ENCODE measurements around the gene ARSB. TPM values are rescaled to one million over a fixed set of nuclear protein-coding genes. Genes with fewer than 3 reads are reported as not detected.

Gene ARSB
- total and polyA plus RNA-seq, 2 experiments from 2014 or later, result 16.0 to 25.5 TPM

DNA sequence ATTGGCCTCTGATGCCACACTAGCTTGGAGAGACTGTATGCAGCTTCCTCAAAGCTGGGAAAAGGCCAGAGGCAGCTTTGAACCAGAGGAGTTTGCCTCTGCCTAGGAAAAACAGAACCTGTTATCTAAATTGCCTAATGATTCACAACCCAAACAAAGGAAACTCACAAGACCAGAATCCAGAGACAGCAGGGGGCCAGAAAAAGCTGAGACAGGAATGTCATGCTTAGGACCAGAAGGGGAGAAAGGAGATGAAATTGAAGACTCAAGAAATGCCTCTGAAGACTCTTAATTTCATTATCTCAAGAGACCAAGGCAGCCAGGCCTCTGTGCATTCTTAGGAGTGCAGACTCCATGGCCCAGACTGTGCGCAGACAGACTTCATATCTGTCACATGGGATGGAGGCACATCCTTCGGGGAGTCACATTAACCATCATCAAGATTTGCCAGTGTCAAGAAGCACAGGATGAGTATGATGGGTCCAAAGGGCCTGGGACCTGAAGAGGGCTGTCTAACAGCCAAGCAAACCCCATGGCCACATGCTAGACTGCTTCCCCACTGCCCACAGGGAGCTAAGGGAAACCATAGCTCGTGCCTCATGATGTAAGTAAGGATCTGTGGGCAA is 57.3 kb downstream of the ARSB start:
- TF ChIP-seq, protein P1, sequence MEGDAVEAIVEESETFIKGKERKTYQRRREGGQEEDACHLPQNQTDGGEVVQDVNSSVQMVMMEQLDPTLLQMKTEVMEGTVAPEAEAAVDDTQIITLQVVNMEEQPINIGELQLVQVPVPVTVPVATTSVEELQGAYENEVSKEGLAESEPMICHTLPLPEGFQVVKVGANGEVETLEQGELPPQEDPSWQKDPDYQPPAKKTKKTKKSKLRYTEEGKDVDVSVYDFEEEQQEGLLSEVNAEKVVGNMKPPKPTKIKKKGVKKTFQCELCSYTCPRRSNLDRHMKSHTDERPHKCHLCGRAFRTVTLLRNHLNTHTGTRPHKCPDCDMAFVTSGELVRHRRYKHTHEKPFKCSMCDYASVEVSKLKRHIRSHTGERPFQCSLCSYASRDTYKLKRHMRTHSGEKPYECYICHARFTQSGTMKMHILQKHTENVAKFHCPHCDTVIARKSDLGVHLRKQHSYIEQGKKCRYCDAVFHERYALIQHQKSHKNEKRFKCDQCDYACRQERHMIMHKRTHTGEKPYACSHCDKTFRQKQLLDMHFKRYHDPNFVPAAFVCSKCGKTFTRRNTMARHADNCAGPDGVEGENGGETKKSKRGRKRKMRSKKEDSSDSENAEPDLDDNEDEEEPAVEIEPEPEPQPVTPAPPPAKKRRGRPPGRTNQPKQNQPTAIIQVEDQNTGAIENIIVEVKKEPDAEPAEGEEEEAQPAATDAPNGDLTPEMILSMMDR (IDR thresholded peaks at IDR 0.05; ENCODE audit: low read depth, low read length), result no peak
- no peaks in the 10 kb centered on the region for H3K9me3 ChIP-seq (ENCODE audit: low read depth)
- no peaks in the 10 kb centered on the region for H3K36me3 ChIP-seq
- DNase-seq (ENCODE audit: low read depth in 1 of 2, low spot score in 1 of 2), result peak in 1 of 2 donors; percentile 84
- no peaks in the 10 kb centered on the region for H3K27me3 ChIP-seq
- peak overlapping the region; percentile 60 for H3K27ac ChIP-seq
- peaks cover 6% of the 10 kb centered on the region for H3K4me1 ChIP-seq (ENCODE audit: low read depth)
- H3K4me3 ChIP-seq, result no peak overlapping the region

- H3K4me3 ChIP-seq, result no peak overlapping the region
- DNase-seq (ENCODE audit: low read depth in 1 of 2, low spot score in 1 of 2), result peak in 1 of 2 donors; percentile 20
- no peaks in the 10 kb centered on the region for H3K9me3 ChIP-seq (ENCODE audit: low read depth)
- peaks cover 6% of the 10 kb centered on the region for H3K4me1 ChIP-seq (ENCODE audit: low read depth)
- no peaks in the 10 kb centered on the region for H3K27me3 ChIP-seq
- H3K27ac ChIP-seq, result no peak overlapping the region
- TF ChIP-seq, protein P1 (IDR thresholded peaks at IDR 0.05; ENCODE audit: low read depth, low read length), result no peak
- no peaks in the 10 kb centered on the region for H3K36me3 ChIP-seq
These were observed 58.9 kb downstream of the ARSB start for GRCh38 chr5:78926252-78926651.

DNA sequence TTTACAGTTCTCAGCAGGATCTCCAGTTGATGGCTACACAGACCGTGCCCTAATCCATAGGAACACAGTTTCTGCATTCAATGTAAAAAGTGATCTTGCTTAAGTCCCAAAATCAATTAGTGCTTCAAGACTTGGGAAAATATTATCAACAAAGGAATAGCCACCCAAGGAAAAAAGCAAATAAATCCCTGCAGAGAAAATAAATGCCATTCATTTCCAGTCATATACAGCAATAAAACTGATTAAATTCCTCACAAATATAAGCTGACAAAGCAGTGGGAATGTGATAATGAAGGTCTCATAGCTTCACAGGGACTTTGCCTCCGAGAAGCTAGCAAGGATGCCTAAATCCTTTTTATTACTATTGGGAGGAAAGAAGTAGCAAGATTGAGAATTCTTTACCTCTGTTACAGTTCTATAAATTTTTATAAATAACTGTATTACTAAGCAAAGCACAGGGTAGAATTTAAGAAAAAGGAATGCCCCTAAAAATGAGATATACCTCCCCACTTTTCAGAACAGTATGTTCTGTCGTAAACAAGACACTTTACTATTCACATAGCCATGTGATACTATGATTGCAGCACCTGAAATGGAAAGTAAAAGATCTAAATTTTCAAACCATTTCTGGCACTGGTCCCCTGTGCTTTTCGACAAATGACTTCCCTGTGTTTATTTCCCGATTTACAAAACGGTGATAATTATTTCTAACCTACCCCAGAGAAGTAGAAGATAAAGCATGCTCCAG is 59.8 kb downstream of the ARSB start:
- Histone ChIP-seq H3K4me1 (ENCODE audit: low read depth) (peaks cover 6% of the 10 kb centered on the region), H3K4me3 (no peak overlapping the region), H3K36me3 (no peaks in the 10 kb centered on the region), H3K9me3 (ENCODE audit: low read depth) (no peaks in the 10 kb centered on the region), H3K27ac (no peak overlapping the region), H3K27me3 (no peaks in the 10 kb centered on the region)
- DNase-seq (ENCODE audit: low read depth in 1 of 2, low spot score in 1 of 2), result no peak
- TF ChIP-seq, protein P1 (IDR thresholded peaks at IDR 0.05; ENCODE audit: low read depth, low read length), result no peak

DNA sequence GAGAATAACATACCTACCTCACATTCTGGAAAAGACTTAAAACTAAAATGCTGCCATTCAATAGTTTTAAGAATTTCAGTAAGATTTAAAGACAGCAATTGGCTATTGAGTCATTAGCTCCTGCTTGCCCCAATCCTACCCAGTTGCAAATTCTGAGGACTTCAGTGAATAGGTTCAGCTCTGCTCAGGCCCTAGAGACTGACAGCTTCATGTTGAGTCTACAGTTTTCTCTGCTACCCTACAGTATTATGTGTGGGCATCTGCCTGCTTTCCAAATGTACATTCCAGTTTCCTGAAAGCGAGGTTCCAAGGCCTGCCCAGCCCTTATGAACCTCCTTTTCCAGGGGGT is 61.5 kb downstream of the ARSB start:
- TF ChIP-seq, protein P1 (IDR thresholded peaks at IDR 0.05; ENCODE audit: low read depth, low read length), result no peak
- no peak overlapping the region for H3K4me3 ChIP-seq
- H3K27me3 ChIP-seq, result no peaks in the 10 kb centered on the region
- peaks cover 6% of the 10 kb centered on the region for H3K4me1 ChIP-seq (ENCODE audit: low read depth)
- no peak for DNase-seq (ENCODE audit: low read depth in 1 of 2, low spot score in 1 of 2)
- H3K27ac ChIP-seq, result no peak overlapping the region
- no peaks in the 10 kb centered on the region for H3K9me3 ChIP-seq (ENCODE audit: low read depth)
- no peaks in the 10 kb centered on the region for H3K36me3 ChIP-seq

- TF ChIP-seq, protein P1 (IDR thresholded peaks at IDR 0.05; ENCODE audit: low read depth, low read length), result no peak
- DNase-seq (ENCODE audit: low read depth in 1 of 2, low spot score in 1 of 2), result no peak
- no peaks in the 10 kb centered on the region for H3K36me3 ChIP-seq
- no peaks in the 10 kb centered on the region for H3K27me3 ChIP-seq
- H3K9me3 ChIP-seq (ENCODE audit: low read depth), result no peaks in the 10 kb centered on the region
- H3K4me3 ChIP-seq, result no peak overlapping the region
- peaks cover 6% of the 10 kb centered on the region for H3K4me1 ChIP-seq (ENCODE audit: low read depth)
- H3K27ac ChIP-seq, result no peak overlapping the region
These were observed 62.1 kb downstream of the ARSB start for GRCh38 chr5:78922879-78923621.
